Omental fat pad (tissue), 4 donors: Measurements from ENCODE around the gene FARP2. TPM values are rescaled to one million over a fixed set of nuclear protein-coding genes. Genes with fewer than 3 reads are reported as not detected.

Experiments
- ATAC-seq: fragments of 150-250 bp; one replicate; pipeline ENCODE4 v1.9.1; 2016; ENCODE audit warnings: mild to moderate bottlenecking, moderate library complexity; ENCODE audit not compliant: low FRiP score
- DNase-seq: peaks from one replicate; pipeline ENCODE4 v3.0.0-alpha.2; 2019; ENCODE audit warnings: low spot score
- CTCF ChIP-seq, 3 donors: fragments of 450-650 bp; IDR thresholded peaks; one replicate each; pipeline ENCODE4 v1.5.1; 2016 to 2017; ENCODE audit warnings: antibody characterized with exemption in 3 of 3, mild to moderate bottlenecking in 3 of 3, moderate library complexity in 2 of 3
- total RNA-seq, 4 donors: library from RNA; depleted of rRNA; stranded (reverse); fragments of >200 nt; gene quantifications; one replicate each; pipeline ENCODE4 v1.1.0, GENCODE V29; 2016

The FARP2 gene
- total RNA-seq, 4 donors from 2014 or later: 27.6 to 65.8 (median 34.1) TPM

DNA sequence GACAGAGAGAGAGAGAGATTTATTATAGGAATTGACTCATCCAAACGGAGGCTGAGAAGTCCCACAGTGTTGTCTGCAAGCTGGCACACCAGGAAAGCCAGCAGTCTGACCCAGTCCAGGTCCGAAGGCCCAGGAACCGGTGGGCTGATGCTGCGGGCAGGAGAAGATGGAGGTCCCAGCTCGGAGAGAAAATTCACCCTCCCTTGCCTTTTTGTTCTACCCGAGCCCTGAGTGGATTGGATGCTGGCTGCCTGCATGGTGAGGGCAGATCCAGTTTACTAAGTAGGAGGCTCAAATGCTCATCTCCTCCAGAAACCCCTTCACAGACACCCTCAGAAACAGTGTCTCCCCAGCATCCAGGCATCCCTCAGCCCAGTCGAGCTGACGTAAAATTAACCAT lies 174.5 kb downstream of the FARP2 start:
- TF ChIP-seq CTCF (IDR thresholded peaks at IDR 0.05): no peak
- ATAC-seq (no peak), DNase-seq (no peak)

DNA sequence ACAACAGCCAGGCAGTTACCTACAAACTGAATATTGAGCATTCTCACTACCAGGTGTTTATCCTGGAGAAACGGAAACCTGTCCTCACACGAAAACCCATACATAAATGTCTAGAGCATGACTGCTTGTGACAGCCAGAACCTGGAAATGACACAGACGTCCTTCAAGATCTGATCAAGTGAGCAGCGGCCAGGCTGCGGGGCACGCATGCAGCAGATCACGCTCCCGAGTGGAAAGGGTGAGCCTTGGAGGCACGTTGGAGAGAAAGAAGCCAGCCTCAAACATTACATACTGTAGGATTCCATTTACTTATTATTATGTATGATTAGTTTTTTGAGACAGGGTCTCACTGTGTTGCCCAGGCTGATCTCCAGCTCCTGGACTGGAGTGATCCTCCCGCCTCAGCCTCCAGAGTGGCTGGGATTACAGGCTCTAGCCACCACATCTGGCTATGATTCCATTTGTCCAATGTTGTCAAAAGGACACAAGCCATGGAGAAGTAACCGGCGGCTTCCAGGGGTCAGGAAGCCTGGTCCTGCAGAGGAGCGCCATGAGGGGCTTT lies 175.2 kb downstream of the FARP2 start:
- no peak for TF ChIP-seq CTCF (IDR thresholded peaks at IDR 0.05)
- no peak for DNase-seq
- ATAC-seq: no peak

- no peak for ATAC-seq
- DNase-seq: no peak
Observed at GRCh38 chr2:241532168-241532567, 176.1 kb downstream of the FARP2 start.

DNA sequence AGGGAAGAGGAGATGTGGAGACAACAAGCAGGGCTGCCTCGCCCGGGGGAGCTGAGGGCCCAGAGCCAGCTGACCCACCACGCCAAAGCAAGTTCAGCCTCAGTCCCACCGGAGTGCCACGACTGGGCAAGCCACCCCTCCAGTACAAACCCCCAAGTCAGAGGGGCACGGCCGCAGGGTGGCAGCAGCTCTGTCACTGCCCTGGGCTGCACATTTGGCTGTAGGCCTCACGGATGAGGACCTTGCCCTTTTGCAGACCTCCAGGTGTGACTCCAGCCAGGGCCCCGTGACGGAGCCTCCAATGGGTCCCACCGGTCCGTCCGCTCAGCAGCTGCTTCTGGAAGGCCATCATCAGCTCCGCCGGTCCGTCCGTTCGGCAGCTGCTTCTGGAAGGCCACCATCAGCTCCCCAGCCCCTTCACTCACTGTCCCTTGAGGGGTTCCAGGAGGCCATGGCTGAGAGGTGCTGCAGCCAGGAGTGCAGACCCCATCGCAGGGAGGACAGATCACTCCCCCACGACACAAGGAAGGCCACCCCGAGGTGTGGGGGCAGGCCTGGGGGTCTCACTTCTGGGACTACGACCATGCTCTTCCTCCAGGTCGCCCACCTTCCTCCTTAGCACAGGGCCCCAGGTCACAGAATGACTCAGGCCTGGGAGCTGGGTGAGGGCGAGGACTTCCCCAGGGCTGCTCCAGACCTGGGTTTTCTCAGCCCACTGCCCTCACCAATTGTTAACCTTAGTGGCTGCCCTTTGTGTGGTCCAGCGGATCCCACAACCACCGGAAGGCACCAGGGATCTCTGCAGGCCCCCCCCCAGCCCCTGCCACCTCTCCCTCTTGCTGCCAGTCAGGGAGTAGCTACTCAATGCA lies 176.9 kb downstream of the FARP2 start:
- no peak for DNase-seq
- no peak for ATAC-seq

More at GRCh38 chr2:241532168-241532567, 176.1 kb downstream of the FARP2 start:
- no peak for TF ChIP-seq CTCF (IDR thresholded peaks at IDR 0.05)

GRCh38 chr2:241534293-241534692 lies 178.2 kb downstream of the FARP2 start:
- no peak for TF ChIP-seq CTCF (IDR thresholded peaks at IDR 0.05)
- no peak for ATAC-seq
- DNase-seq: no peak

More for the DNA sequence above, 176.9 kb downstream of the FARP2 start:
- TF ChIP-seq CTCF (IDR thresholded peaks at IDR 0.05): no peak

GRCh38 chr2:241534701-241535375 lies 178.8 kb downstream of the FARP2 start:
- ATAC-seq (no peak), DNase-seq (no peak)
- no peak for TF ChIP-seq CTCF (IDR thresholded peaks at IDR 0.05)
